K562 (cell line): ENCODE results near the gene WFIKKN1. TPM values are rescaled to one million over a fixed set of nuclear protein-coding genes. Genes with fewer than 3 reads are reported as not detected.

Experiments
- CBFB ChIP-seq: sonication (generic); formaldehyde crosslinking; IDR thresholded peaks from 2 replicates; pipeline ENCODE4 v1.4.0; 2020; ENCODE audit warnings: mild to moderate bottlenecking, missing genetic modification reagents
- DMBX1 ChIP-seq: fragments of 250-450 bp; sonication (Bioruptor Pico); IDR thresholded peaks from 2 replicates; pipeline ENCODE4 v1.8.0; 2022; ENCODE audit warnings: inconsistent platforms, mild to moderate bottlenecking, moderate library complexity, borderline replicate concordance
- GTF3C2 ChIP-seq: IDR thresholded peaks from 3 replicates; pipeline ENCODE4 v1.6.1; 2011; ENCODE audit warnings: borderline replicate concordance, mild to moderate bottlenecking, moderate library complexity; ENCODE audit not compliant: insufficient read length; ENCODE audit errors: extremely low read depth
- HSF4 ChIP-seq: fragments of 250-450 bp; sonication (Bioruptor Pico); IDR thresholded peaks from 2 replicates; pipeline ENCODE4 v2.1.2; 2022; ENCODE audit warnings: mild to moderate bottlenecking, moderate library complexity, borderline replicate concordance
- KAT7 ChIP-seq: sonication (generic); formaldehyde crosslinking; IDR thresholded peaks from 2 replicates; pipeline ENCODE4 v1.8.0; 2022; ENCODE audit warnings: missing genetic modification reagents, mild to moderate bottlenecking, borderline replicate concordance
- MCM2 ChIP-seq: fragments of 450-650 bp; IDR thresholded peaks from 2 replicates; pipeline ENCODE4 v1.6.1; 2017; ENCODE audit warnings: low read depth, mild to moderate bottlenecking
- MECOM ChIP-seq: fragments of 250-450 bp; sonication (Bioruptor Pico); IDR thresholded peaks from 2 replicates; pipeline ENCODE4 v1.8.0; 2022; ENCODE audit warnings: inconsistent platforms
- NELFE ChIP-seq: IDR thresholded peaks from 2 replicates; pipeline ENCODE4 v1.6.1; 2011; ENCODE audit warnings: mild to moderate bottlenecking; ENCODE audit not compliant: insufficient read depth, insufficient read length
- PCBP1 ChIP-seq: fragments of 200-400 bp; formaldehyde crosslinking; IDR thresholded peaks from 2 replicates; pipeline ENCODE4 v1.6.1; 2018; ENCODE audit warnings: mild to moderate bottlenecking, low read depth, low read length; ENCODE audit not compliant: poor library complexity, severe bottlenecking
- PHB ChIP-seq: fragments of 250-450 bp; sonication (Bioruptor Pico); IDR thresholded peaks from 2 replicates; pipeline ENCODE4 v1.5.0; 2021
- RHOXF2B ChIP-seq: fragments of 250-450 bp; sonication (Bioruptor Pico); conservative IDR thresholded peaks from 2 replicates; pipeline ENCODE4 v1.5.1; 2021
- TGIF2 ChIP-seq: sonication (generic); formaldehyde crosslinking; IDR thresholded peaks from 2 replicates; pipeline ENCODE4 v1.8.1; 2022; ENCODE audit warnings: mild to moderate bottlenecking, missing genetic modification reagents, moderate library complexity
- ZKSCAN3 ChIP-seq: fragments of 250-450 bp; sonication (Bioruptor Pico); IDR thresholded peaks from 2 replicates; pipeline ENCODE4 v1.4.0; 2020
- ZNF347 ChIP-seq: fragments of 450-650 bp; formaldehyde crosslinking; IDR thresholded peaks from 2 replicates; pipeline ENCODE4 v1.4.0; 2020; ENCODE audit warnings: low read depth, mild to moderate bottlenecking, moderate library complexity
- ZNF398 ChIP-seq: fragments of 250-450 bp; sonication (Bioruptor Pico); IDR thresholded peaks from 2 replicates; pipeline ENCODE4 v1.8.0; 2021; ENCODE audit warnings: moderate library complexity, mild to moderate bottlenecking, inconsistent platforms
- polyA plus RNA-seq, 8 experiments: library from polyadenylated mRNA; depleted of rRNA in 4 of 8; stranded (reverse) in 5 of 8; unstranded in 3 of 8; fragments of >200 nt; fragmentation: Nextera tagmentation in 2 of 8; fragmentation: Illumina TruSeq in 1 of 8; extraction: Ambion mirVana in 2 of 8; extraction: Trizol in 1 of 8; gene quantifications; 2 replicates each; pipeline versions ENCODE4 v1.2.1 to v1.2.3, GENCODE V29; 2011 to 2014; ENCODE audit warnings: inconsistent platforms in 1 of 8, missing spikeins in 1 of 8
- total RNA-seq, 7 experiments: library from RNA; depleted of rRNA in 6 of 7; stranded (reverse); fragments of >200 nt in 6 of 7; fragmentation: Illumina TruSeq in 2 of 7; extraction: Trizol in 2 of 7; gene quantifications; 2 replicates each; pipeline versions ENCODE4 v1.2.1 to v1.2.3, GENCODE V29; 2011 to 2021; ENCODE audit warnings: low replicate concordance in 1 of 7
- TF ChIP-seq, protein P1 (sequence below): fragments of 450-650 bp; IDR thresholded peaks from 2 replicates; pipeline ENCODE4 v1.6.1; 2017; ENCODE audit warnings: antibody characterized with exemption, mild to moderate bottlenecking

The WFIKKN1 gene
- total and polyA plus RNA-seq, 9 of the 15 experiments (the other 6 are each of a cell fraction or from before 2014, with no cell fraction given), result 0.14 to 1.1 (median 0.50) TPM; not detected in 4

GRCh38 chr16:609316-609715, 21.5 kb upstream of the WFIKKN1 start (continued):
- TF ChIP-seq, protein P1, sequence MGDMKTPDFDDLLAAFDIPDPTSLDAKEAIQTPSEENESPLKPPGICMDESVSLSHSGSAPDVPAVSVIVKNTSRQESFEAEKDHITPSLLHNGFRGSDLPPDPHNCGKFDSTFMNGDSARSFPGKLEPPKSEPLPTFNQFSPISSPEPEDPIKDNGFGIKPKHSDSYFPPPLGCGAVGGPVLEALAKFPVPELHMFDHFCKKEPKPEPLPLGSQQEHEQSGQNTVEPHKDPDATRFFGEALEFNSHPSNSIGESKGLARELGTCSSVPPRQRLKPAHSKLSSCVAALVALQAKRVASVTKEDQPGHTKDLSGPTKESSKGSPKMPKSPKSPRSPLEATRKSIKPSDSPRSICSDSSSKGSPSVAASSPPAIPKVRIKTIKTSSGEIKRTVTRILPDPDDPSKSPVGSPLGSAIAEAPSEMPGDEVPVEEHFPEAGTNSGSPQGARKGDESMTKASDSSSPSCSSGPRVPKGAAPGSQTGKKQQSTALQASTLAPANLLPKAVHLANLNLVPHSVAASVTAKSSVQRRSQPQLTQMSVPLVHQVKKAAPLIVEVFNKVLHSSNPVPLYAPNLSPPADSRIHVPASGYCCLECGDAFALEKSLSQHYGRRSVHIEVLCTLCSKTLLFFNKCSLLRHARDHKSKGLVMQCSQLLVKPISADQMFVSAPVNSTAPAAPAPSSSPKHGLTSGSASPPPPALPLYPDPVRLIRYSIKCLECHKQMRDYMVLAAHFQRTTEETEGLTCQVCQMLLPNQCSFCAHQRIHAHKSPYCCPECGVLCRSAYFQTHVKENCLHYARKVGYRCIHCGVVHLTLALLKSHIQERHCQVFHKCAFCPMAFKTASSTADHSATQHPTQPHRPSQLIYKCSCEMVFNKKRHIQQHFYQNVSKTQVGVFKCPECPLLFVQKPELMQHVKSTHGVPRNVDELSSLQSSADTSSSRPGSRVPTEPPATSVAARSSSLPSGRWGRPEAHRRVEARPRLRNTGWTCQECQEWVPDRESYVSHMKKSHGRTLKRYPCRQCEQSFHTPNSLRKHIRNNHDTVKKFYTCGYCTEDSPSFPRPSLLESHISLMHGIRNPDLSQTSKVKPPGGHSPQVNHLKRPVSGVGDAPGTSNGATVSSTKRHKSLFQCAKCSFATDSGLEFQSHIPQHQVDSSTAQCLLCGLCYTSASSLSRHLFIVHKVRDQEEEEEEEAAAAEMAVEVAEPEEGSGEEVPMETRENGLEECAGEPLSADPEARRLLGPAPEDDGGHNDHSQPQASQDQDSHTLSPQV, result no peak
- TF ChIP-seq NELFE (no peak), ZNF398 (no peak), MCM2 (no peak), ZNF347 (CRISPR knock-in tag) (no peak), RHOXF2B (CRISPR knock-in tag) (no peak), CBFB (CRISPR knock-in tag) (no peak), PHB (CRISPR knock-in tag) (no peak), GTF3C2 (no peak), DMBX1 (CRISPR knock-in tag) (no peak), MECOM (CRISPR knock-in tag) (no peak), HSF4 (no peak), ZKSCAN3 (CRISPR knock-in tag) (no peak), PCBP1 (no peak), KAT7 (CRISPR knock-in tag) (no peak), TGIF2 (CRISPR knock-in tag) (no peak)
